ENCODE data around the gene DTNB.

GRCh38 chr2:25414781-25415180 lies 258.6 kb downstream of the DTNB start:
- no peak for TF ChIP-seq GATA3 (IDR thresholded peaks at IDR 0.05; ENCODE audit: low read depth, low read length)
- TF ChIP-seq GATA2 (IDR thresholded peaks at IDR 0.05; ENCODE audit: low read depth, low read length): no peak
